ENCODE measurements around the gene DDIT3.

Gene DDIT3

DNA sequence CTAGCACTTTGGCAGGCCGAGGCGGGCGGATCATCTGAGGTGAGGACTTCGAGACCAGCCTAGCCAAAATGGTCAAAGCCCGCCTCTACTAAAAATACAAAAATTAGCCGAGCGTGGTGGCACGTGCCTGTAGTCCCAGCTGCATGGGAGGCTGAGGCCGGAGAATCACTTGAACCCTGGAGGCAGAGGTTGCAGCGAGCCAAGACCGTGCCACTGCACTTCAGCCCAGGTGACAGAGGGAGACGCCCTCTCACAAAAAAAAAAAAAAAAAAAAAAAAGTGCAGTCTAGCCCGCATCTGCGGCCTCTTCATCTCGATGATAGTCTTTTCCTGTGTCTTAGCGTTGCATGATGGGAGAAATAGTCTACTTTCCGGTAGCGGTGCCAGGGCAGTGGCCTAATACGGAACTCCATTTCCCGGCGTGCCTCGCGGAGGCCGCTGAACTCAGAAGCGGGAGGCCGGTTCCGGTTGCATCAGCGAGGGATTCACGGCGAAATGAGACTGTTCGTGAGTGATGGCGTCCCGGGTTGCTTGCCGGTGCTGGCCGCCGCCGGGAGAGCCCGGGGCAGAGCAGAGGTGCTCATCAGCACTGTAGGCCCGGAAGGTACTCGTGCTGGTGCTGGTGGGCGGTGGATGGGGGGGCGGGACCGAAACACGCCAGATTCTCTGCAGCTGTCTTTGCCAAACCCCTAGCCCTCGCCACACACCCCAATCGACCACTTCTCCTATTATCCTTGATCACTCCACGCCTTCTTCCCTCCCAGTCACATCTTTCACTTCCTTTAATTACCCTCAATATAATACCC is 32.5 kb downstream of the DDIT3 start, which contains the start of gene MARS1:
Gene MARS1 (plus strand): TSS at position 472 of the 805 bp plus-strand sequence. CDS start 23 bp downstream, at position 495.
- FAIRE-seq (no peak), DNase-seq (ENCODE audit: low spot score) (peak; percentile 94)

DNA sequence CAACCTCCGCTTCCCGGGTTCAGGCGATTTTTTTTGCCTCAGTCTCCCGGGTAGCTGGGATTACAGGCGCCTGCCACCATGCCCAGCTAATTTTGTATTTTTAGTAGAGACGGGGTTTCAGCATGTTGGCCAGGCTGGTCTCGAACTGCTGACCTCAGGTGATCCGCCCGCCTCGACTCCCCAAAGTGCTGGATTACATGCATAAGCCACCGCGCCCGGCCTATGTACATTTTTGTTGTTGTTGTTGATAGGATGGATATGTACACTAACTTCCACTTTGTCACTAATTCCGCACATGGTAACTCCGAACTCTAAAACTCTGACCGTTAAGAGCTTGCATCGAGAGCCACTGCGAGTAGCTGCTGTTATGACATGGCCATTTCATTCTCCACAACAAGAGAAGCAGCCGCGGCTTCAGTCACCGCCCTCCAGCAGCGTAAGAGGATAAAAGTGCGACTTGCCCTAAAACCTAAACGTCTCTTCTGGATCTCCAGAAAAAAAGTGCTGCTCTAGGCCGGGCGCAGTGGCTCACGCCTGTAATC is 33.2 kb downstream of the DDIT3 start:
- DNase-seq (ENCODE audit: low spot score) (no peak), FAIRE-seq (no peak)

DNA sequence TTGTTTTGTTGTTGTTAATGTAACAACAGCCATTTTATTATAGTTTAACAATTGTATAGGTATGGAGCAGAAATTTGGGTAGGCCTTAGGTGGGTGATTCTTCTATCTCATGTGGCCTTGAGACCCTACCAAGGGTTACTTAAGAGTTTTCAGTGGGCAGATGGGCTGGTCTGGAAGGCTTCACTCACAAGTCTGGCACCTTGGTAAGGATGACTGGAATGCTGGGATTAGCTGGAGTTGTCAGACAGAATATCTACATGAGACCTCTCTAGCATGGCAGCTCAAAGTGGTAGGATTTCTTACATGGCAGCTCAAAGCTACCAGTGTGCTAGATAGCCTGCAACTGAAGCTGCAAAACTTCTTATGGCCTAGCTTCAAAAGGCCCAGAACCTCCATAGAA is 34.6 kb downstream of the DDIT3 start:
- DNase-seq (ENCODE audit: low spot score) (no peak), FAIRE-seq (no peak)

DNA sequence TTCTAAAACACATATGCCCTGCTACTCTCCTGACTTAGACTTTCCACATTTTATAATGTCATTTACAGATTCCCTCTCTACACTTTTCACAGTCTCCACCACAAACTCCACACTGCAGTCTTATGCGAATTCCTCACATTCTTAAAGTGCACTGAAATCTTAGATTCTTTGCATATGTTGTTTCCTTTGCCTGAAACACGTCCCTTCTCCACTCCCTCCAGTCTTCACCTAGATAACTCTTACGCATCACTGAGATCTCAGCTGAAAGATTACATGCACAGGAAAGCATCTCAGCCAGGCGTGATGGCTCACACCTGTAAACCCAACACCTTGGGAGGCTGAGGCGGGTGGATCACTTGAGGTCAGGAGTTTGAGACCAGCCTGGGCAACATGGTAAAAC is 36.8 kb downstream of the DDIT3 start:
- no peak for FAIRE-seq
- DNase-seq (ENCODE audit: low spot score): no peak

DNA sequence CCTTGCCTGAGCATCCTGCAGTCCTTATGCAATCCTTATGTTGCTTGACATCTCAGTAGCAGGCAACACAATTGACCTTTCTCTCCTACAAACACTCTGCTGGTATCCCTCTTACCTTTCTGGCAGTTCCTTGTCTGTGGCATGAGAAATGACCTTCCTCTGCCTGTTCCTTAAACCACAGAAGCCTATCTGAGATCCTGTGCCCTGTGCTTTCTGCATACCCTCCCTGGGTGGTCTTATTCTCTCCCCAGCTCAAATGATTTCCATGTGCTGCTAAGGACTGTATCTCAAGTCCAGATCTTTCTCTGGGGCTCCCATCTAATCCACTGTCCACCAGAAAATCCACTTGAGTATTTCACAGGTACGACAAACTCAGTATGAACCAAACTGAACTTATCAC is 38.6 kb downstream of the DDIT3 start:
- FAIRE-seq (no peak), DNase-seq (ENCODE audit: low spot score) (no peak)

DNA sequence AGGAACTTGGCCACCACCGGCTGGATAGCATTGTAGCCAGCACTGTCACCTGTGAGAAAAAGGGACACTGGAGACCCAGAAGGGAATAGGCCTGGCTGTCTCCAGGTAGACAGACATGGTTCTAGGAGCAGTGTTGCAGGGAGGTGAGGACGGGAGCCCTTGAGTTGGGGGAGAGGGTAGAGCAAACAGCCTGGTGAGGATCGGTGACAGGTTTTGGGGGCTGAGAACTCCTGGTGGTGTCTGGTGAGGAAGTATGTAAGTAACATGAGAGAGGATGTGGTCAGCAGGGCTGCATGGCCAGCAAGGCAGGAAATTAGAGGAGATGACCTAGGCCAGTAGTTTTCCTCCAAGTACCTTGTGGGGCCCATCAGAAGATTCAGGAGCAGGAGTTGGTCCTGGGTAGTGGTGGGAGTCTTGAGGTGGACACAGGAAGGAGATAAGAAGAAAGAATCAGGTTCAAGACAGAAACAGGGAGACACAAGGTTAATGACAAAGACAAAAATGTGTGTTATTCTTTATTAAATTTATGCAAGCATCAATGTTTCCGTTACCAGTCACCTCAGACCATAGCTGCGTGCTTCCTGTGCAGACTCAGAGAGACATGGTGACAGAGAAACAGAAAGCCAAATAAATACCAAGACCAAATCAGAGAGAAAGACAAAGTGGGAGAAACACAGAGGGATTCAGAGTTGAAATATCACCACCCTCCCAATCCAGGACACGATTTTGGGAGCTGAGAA is 40.8 kb downstream of the DDIT3 start, which contains the start of gene ARHGAP9:
Gene ARHGAP9 (minus strand): TSS at position 491 of the 740 bp plus-strand sequence. CDS start 460 bp downstream, at position 31.
- no peak for FAIRE-seq

DNA sequence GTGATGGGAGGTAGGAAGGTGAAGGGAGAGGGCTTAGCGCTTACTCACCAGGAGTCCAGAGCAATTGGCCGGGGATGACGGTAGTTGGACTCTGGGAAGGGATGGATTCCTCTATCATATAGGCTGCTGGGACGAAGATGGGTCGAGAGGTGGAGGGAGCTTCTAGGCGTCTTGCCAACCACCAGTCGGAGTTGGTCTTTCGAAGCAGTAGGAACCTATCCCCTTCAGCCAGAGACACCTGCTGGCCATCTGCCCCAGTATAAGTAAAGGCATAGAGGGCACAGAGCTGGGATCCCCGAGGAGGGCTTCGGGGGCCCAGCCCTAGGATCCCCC is 41.3 kb downstream of the DDIT3 start:
- FAIRE-seq (no peak), DNase-seq (ENCODE audit: low spot score) (no peak)

More for the DNA sequence above, 40.8 kb downstream of the DDIT3 start, which contains the start of gene ARHGAP9:
- DNase-seq (ENCODE audit: low spot score): no peak

DNA sequence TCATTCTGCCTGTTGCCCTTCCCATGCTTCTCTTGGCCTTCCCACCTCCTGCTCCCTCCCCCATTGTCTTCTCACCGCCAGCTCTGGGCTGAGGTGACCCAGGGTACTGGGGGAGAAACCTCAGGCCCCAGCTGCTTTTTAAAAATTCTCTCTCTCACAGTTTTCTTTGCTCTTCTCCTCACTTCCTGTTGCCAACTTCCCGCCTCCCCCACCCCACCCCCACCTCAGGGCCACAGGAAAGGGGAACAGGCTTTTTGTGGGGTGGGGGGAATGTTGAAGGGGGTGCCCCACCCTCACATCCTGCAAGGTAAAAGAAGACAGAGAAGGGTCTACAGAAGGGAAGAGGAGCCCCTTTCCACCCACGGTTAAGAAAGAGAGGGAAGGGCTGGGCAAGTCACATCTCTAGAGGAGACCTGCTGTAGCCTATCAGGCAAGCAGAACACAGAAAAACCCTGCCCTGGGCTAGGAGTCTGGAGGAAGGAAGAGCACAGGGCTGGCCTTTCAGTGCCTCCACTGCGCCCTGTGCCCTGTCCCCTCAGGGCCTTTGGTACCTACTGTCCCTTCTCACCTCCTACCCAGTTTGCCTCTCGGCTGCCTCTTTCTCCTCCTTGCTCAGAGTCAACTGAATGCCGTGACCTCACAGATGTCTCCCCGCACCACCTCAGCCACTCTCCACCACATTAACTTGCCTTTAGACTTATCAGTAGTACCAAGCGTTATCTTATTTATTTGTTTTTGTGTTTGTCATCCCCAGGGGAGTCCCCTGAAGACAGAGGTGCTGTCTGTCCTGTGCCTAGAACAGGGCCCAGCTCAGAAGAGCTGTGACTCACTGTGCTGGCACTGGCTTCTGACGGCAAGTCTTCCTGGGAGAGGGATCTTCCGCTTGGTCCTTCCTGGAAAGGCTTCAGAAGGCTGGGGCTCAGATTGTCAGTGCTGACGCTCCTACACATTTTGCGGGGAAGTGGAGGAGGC is 42.3 kb downstream of the DDIT3 start:
- DNase-seq (ENCODE audit: low spot score) (no peak), FAIRE-seq (no peak)

DNA sequence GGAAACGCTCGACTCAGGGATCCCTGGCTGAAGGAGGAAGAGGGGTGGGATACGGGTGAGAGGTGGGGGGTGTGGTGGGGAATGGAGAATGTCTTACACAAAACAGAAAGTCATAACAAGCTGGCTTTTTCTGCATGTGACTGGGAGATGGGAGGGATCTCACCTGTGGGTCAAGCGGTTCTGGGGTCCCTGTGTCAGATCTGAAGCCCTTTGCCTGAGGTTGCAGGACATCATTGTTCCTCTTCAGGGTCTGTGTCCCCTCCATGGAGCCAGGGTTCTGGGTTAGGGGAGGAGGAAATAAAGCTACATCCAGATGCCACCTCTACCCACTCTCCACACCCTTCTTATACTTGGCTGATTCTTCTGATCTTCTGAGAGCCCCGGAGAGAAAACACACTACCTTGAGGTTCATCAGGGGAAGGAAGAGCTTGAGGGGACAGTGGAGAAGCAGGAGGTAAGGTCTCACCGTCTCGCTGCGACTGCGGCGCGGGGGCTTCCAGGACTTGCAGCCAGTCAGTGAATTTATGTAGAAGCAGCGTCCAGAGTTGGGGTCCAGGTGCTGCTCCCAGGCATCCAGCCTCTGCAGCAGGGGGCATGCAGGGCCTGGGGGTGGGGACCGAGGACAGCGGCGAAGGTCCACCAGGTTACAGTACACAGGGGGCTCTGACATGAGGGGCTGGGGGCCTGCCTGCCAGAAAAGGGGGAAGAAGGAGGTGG is 43.2 kb downstream of the DDIT3 start:
- DNase-seq (ENCODE audit: low spot score) (no peak), FAIRE-seq (no peak)

DNA sequence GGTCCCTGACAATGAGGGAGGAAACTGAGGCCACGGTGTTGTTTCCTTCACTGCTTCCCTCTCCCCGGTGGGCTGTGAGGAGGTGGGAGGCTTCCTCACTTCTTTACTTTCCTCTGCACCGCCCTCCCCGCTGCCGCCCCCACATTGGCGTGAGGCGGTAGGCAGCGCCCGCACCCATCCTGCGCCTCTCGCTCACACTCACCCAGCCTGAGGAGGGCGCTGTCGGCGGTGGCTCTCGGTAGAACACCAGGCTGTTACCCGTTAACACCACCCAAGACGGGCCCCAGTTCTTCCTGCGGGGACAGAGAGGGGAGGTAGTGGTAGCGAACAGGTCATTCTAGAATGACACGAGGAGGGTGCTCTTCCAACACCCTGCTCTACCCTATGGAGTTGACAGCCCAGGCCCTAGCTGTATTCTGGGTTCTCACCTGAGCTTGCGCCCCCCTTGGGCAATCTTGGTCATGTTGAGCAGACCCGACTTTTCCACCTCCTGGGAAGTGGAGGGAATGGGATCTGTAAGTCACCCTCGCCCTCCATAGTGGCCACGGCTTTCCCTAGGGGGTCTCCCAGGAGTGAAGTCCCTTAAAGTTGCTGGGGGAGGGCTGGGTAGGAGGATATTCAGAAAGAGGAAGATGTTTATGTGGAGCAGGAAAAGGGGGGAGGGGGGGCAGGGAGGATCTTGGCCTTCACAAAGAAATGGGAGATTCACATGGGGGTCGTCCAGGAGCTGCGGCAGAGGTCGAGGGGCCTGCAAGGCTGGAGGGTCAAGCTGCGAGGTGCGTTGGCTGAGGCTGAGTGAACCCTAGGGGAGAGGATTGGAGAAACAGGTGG is 43.9 kb downstream of the DDIT3 start:
- DNase-seq (ENCODE audit: low spot score) (no peak), FAIRE-seq (no peak)

DNA sequence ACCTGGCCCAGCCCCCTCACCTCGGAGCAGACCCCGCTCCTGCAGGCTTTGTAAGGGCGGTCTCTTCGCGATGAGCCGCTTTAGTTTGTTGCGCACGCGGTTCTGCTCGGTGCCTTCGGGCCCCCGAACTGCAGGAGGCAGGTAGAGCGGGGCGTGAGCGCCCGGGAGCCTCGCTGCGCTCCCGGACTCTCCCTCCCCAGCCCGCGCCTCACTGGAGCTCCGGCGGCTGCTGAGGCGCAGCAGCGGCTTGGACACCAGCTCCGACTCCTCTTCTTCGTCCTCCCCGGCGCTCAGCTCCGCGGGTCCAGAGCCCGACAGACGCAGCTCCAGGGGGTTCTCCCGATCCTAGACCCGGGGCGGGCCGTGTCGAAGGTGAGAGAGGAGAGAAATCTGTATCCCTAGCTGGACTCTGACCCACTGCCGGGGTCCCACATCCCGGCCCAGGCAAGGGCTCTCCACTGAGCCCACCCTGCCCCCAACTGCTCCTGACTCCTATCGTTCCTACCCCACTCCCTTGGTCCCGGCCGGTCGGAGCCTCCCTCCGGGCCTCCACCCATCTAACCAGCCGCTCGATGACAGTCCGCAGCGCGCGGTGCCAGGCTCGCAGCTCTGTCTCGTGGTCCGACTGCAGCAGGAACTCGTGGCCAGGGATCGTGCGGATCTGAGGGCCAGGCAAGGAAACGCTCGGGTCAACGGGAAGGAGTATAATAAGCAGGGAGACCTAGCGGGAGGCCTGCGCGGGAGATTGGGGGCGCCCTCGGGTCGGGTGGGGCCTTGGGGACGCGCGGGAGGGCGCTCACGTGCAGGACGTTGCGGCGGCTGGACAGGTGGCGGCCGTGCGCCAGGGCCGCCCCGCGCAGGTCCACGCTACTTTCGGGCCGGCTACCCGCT is 44.8 kb downstream of the DDIT3 start:
- FAIRE-seq: no peak
- DNase-seq (ENCODE audit: low spot score): no peak

DNA sequence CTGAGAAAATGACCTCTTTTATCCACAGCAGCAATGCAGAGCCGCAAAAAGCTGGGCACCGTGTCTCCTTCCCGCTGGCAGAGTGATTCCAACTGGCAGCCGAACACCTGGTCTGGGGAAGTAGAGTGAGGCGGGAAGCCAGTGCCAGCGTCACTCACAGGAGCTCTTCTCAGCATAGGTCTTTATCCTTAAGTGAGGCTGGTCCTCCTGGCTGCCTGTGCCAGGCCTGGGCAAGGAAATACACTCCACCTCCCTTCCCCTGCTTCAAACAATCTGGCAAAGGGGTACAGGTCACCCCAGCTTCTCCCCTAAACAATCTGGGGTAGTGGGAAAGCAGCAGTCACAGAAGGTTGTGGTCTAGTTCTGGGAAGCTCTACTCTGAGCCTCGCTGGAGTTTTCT is 45.5 kb downstream of the DDIT3 start:
- FAIRE-seq: no peak
- DNase-seq (ENCODE audit: low spot score): no peak

DNA sequence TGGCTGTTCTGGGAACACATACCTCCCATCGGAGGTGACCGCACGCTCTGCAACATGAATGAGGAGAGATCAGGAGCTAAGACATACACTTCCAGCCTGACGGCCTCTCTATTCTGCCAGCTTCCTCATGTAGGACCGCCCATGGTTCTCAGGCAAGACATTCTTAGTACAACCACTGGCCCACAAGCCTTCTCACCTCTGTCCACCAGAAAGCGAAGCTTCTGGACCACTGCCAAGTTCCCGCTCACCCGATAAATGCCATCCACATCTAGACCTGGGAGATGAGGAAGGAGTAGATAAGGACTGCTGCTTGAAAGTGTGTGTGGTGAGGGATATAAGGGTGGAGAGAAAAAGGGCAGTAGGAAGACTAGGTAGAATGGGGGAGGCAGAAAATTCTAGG is 45.9 kb downstream of the DDIT3 start:
- FAIRE-seq (no peak), DNase-seq (ENCODE audit: low spot score) (no peak)

DNA sequence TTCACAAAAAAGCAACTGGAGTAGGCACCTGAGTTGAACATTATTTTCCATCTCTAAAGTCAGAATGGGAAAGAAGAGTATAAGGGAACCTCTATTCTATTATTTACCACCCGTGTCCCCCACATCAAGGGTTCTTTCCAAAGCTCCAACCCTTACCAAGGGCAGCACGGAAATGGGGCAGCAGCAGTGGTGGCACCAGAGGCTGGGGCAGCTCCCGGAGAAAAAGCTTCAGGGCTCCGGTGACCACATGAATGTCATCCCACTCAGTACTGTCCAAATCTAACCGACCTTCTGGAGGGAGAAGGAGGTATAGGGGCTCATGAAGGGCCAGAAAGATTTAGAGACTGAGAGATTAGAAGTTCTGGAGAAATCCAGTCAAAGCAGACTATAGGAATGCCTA is 46.4 kb downstream of the DDIT3 start:
- no peak for DNase-seq (ENCODE audit: low spot score)
- FAIRE-seq: no peak

DNA sequence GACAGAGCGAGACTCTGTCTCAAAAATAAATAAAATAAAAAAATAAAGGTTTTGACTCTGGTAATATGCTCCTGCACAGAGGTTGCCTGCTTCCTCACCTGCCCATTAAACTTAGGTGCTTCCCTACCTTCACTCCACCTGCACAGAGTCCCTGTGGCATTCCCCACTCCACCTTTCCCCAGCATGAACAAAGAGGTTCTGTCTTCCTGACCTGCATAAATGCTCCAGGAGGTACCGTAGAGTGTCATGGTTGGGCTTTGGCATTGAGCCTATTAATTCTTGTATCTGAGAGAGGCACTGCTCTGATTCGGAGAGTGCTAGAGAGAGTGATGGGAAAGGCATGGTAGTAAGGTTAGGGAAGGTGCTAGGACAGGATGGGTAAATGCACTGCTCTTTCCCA is 46.9 kb downstream of the DDIT3 start:
- DNase-seq (ENCODE audit: low spot score) (no peak), FAIRE-seq (no peak)

DNA sequence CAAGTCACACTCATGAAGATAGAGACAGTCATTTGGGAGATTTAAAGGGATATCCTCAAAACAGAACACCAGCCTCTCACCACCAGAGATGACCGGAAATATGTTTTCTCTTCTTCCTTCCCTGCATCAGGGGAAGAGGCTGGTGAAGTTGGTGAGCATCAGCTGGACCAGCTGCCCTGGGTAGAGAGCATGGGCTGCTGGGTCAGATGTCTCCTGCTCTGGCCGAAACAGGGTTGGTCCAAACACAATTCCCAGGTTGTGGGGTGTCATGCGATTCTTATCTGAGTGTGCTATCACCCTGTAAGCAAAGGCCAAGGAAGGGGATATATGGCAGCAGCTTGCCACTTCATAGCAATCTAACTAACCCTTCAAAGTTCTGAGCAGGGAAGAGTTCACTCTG is 47.9 kb downstream of the DDIT3 start:
- DNase-seq (ENCODE audit: low spot score) (no peak), FAIRE-seq (no peak)

DNA sequence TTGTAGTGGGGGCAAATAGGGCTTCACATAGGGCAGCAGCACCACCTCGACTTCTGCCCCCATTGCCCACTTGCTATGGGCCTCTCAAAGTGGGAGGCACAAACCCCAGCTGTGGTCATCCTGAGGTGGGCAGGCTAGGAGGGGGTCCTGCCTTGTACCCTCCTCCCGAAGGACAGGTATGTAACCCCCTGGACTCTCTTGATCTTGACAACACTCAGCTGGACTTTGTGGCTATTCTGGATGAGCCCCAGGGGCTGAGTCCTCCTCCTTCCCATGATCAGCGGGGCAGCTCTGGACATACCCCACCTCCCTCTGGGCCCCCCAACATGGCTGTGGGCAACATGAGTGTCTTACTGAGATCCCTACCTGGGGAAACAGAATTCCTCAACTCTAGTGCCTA is 48.7 kb downstream of the DDIT3 start:
- DNase-seq (ENCODE audit: low spot score) (no peak), FAIRE-seq (no peak)

DNA sequence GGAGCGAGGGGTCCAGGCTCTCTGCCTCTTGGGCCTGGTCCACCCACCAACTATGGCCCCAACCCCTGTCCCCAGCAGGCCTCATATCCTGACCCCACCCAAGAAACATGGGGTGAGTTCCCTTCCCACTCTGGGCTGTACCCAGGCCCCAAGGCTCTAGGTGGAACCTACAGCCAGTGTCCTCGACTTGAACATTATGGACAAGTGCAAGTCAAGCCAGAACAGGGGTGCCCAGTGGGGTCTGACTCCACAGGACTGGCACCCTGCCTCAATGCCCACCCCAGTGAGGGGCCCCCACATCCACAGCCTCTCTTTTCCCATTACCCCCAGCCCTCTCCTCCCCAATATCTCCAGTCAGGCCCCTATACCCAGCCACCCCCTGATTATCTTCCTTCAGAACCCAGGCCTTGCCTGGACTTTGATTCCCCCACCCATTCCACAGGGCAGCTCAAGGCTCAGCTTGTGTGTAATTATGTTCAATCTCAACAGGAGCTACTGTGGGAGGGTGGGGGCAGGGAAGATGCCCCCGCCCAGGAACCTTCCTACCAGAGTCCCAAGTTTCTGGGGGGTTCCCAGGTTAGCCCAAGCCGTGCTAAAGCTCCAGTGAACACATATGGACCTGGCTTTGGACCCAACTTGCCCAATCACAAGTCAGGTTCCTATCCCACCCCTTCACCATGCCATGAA is 49.2 kb downstream of the DDIT3 start:
- FAIRE-seq (no peak), DNase-seq (ENCODE audit: low spot score) (no peak)
